CD8-positive, alpha-beta memory T cell (primary cell): Measurements from ENCODE around the gene MAP4K2. TPM values are rescaled to one million over a fixed set of nuclear protein-coding genes. Genes with fewer than 3 reads are reported as not detected.

Source experiments
- CTCF ChIA-PET: fragments of 350-600 bp; sonication (Branson Sonifier 250); formaldehyde crosslinking; loops from one replicate; lab custom pipeline; 2021; ENCODE audit warnings: antibody characterized with exemption; lab: Charles Lee
- POLR2A ChIA-PET: fragments of 350-600 bp; sonication (Branson Sonifier 250); formaldehyde crosslinking; loops from one replicate; lab custom pipeline; 2021; ENCODE audit warnings: antibody characterized with exemption; lab: Charles Lee
- DNase-seq, 5 donors: peaks; one replicate each; pipeline versions ENCODE4 v3.0.0 to v3.0.0-alpha.2; 2020 to 2022; ENCODE audit warnings: mixed read lengths in 1 of 5
- H3K27ac ChIP-seq: one replicate; pipeline ENCODE4 v1.7.0; 2013; ENCODE audit warnings: low read depth, mild to moderate bottlenecking, low read length, moderate library complexity
- H3K27me3 ChIP-seq: 2 replicates; pipeline ENCODE4 v1.7.0; 2013; ENCODE audit warnings: low read length, mild to moderate bottlenecking; ENCODE audit not compliant: insufficient read depth, poor library complexity, severe bottlenecking
- H3K36me3 ChIP-seq: 2 replicates; pipeline ENCODE4 v1.7.0; 2013; ENCODE audit warnings: mild to moderate bottlenecking, low read length, moderate library complexity; ENCODE audit not compliant: insufficient read depth
- H3K4me1 ChIP-seq: 2 replicates; pipeline ENCODE4 v1.7.0; 2013; ENCODE audit warnings: mild to moderate bottlenecking, low read length, moderate library complexity; ENCODE audit not compliant: insufficient read depth
- H3K4me3 ChIP-seq: 2 replicates; pipeline ENCODE4 v1.7.0; 2013; ENCODE audit warnings: mild to moderate bottlenecking, low read length
- H3K9me3 ChIP-seq: 2 replicates; pipeline ENCODE4 v1.7.0; 2013; ENCODE audit warnings: mild to moderate bottlenecking, low read length
- H3K27ac Mint-ChIP-seq, 8 donors: one replicate each; pipeline ENCODE4 v1.8.0; 2020 to 2021; ENCODE audit warnings: mixed read lengths in 8 of 8, mild to moderate bottlenecking in 6 of 8, inconsistent platforms in 3 of 8, moderate library complexity in 3 of 8
- H3K27me3 Mint-ChIP-seq, 2 donors: one replicate each; pipeline ENCODE4 v1.8.0; 2020 to 2021; ENCODE audit warnings: mixed read lengths in 2 of 2, mild to moderate bottlenecking in 1 of 2, moderate library complexity in 1 of 2
- H3K36me3 Mint-ChIP-seq, 3 donors: one replicate each; pipeline ENCODE4 v1.8.0; 2020 to 2021; ENCODE audit warnings: mixed read lengths in 3 of 3, inconsistent platforms in 1 of 3, mild to moderate bottlenecking in 1 of 3
- H3K4me1 Mint-ChIP-seq, 3 donors: one replicate each; pipeline ENCODE4 v1.8.0; 2020 to 2021; ENCODE audit warnings: mixed read lengths in 3 of 3, inconsistent platforms in 1 of 3, mild to moderate bottlenecking in 1 of 3
- H3K4me3 Mint-ChIP-seq, 7 donors: one replicate each; pipeline ENCODE4 v1.8.0; 2020 to 2021; ENCODE audit warnings: mixed read lengths in 7 of 7, mild to moderate bottlenecking in 6 of 7, moderate library complexity in 4 of 7, inconsistent platforms in 2 of 7
- H3K9me3 Mint-ChIP-seq, 5 donors: one replicate each; pipeline ENCODE4 v1.8.0; 2020 to 2022; ENCODE audit warnings: mixed read lengths in 5 of 5, mild to moderate bottlenecking in 3 of 5, moderate library complexity in 2 of 5, inconsistent platforms in 1 of 5
- polyA plus RNA-seq: library from polyadenylated mRNA; unstranded; fragments of 300-500 nt; fragmentation: Illumina TruSeq; gene quantifications from one replicate; pipeline ENCODE4 v1.2.3, GENCODE V29; 2021
- total RNA-seq, 2 experiments: library from RNA; stranded (reverse); gene quantifications; one replicate each; pipeline ENCODE4 v1.2.3, GENCODE V29; 2021

The MAP4K2 gene
- total and polyA plus RNA-seq, 3 experiments from 2014 or later: 39.0 to 55.3 (median 54.8) TPM

DNA sequence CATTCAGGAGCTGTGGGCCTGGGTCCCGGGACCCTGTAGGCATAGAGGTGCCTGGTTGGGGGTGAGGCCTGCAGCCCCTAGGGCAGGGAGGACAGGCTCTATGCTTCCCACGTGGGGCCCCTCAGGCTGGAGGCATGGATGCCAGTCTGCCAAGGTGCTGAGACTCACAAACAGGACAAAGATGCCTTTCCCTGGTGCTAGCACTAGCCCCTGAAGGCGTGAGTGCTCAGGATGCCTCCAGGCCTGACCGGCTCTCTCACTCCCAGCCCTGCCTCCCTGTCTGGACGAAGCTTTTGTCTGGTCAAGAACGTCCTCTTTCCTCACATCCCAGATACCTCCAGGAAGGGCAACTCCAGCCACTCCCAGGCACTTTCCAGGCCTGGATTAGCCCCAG lies 39.3 kb upstream of the MAP4K2 start:
- Mint-ChIP-seq H3K36me3 (peaks cover 0 to 13% (median 0%) of the 10 kb centered on the region in 3 donors), H3K27me3 (no peaks in the 10 kb centered on the region), H3K4me1 (peaks cover 17 to 23% (median 18%) of the 10 kb centered on the region in 3 donors), H3K9me3 (no peaks in the 10 kb centered on the region), H3K27ac (no peak overlapping the region), H3K4me3 (peak overlapping the region in 1 of 7 donors; percentile 54)
- Histone ChIP-seq H3K27me3 (no peaks in the 10 kb centered on the region), H3K36me3 (no peaks in the 10 kb centered on the region), H3K9me3 (no peaks in the 10 kb centered on the region), H3K27ac (peak overlapping the region; percentile 47), H3K4me1 (peaks cover 21% of the 10 kb centered on the region), H3K4me3 (no peak overlapping the region)
- DNase-seq: no peak
- POLR2A ChIA-PET: no interaction called here
- CTCF ChIA-PET: interaction anchor here (1.4 to 32.1 kb wide), 3 partner anchors 21 to 44 kb away, joined by 3 to 1256 read pairs (median 318); partner anchors contain the start of genes EHD1 and MEN1

DNA sequence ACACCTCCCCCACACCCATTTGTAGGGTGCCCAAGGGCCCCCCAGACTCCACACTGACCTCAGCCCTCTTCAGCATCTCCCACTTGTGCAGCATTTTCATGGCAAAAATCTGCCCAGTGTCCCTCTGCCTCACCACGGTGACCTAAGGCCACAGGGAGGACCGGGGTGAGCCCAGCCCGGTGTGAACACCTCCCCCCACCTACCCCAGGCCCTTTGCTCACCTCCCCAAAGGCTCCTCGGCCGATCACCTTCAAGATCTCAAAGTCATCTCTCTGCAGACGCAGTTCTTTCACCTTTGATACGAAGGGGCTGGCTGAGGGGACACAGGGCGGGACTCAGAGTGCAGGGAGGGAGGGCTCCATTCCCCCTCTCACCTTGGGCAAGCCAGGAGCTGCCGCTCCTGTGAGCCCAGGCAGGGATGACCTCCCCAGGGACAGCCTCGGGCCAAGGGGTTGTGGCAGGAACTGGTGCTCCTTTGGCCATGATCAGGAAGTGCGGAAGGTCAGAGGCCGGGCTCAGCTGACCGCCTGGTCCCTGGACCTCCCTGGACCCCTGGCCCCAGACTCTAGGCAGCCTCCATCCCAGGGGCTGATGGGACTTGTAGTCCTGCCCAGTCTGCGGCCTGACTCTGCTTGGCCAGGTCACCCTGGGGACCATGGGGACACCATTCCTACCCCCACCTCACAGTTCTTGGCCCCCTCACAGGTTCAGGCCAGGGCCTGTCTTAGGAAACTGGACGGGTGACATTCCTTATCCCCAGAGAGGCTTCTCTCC lies 38.8 kb upstream of the MAP4K2 start:
- no peak for DNase-seq
- Histone ChIP-seq H3K9me3 (no peaks in the 10 kb centered on the region), H3K27me3 (no peaks in the 10 kb centered on the region), H3K4me1 (peaks cover 15% of the 10 kb centered on the region), H3K36me3 (no peaks in the 10 kb centered on the region), H3K27ac (peak overlapping the region; percentile 47), H3K4me3 (no peak overlapping the region)
- H3K9me3 Mint-ChIP-seq: no peaks in the 10 kb centered on the region
- peaks cover 13 to 18% (median 13%) of the 10 kb centered on the region in 3 donors for H3K4me1 Mint-ChIP-seq
- H3K4me3 Mint-ChIP-seq: no peak overlapping the region
- POLR2A ChIA-PET: no interaction called here
- peak overlapping the region in 1 of 8 donors; percentile 81 for H3K27ac Mint-ChIP-seq
- CTCF ChIA-PET: interaction anchor here (15.6 to 32.1 kb wide), 2 partner anchors 22 to 44 kb away, joined by 318 to 1256 read pairs; partner anchors contain the start of gene EHD1
- H3K27me3 Mint-ChIP-seq: no peaks in the 10 kb centered on the region
- peaks cover 0 to 13% (median 0%) of the 10 kb centered on the region in 3 donors for H3K36me3 Mint-ChIP-seq

DNA sequence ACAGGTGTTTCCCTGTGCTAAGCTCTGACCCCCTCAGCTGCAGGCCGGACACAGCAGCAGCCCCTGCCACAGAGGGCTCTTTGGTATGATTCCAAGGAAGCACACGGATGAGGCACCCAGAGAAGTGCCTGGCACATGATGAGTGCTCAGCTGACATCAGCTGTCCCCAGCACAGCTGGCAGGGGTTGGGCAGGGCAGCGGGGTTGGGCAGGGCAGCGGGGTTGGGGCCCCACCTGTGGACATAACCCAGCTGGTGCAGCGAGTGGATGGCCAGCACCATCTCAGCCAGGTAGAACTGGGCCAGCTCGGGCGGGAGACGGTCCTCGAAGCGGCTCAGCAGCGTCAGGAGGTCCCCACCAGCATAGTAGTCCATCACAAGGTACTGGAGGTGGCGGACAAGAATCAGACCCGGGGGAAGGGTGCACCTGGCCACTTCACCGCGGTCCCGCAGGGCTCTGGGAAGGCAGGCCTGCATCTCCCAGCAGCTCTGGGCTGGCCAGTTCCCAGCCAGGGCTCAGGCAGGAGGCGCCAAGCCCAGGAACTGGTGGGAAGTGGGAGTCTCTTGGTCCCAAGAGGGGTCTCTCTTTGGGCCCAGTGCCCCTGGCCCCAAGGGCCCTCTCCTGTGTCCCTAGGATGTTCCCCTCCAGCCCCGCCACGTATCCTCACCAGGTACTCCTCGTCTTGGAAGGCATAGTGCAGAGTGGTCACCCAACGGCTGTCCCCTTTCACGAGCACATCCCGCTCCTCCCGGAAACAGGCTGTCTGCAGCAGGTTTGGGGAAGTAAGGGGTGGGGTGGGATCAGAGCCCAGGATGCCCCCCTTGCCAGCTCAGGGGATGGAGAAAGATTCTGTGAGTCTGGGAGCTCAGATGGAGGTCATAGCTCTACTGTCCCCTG lies 37.1 kb upstream of the MAP4K2 start:
- Histone ChIP-seq H3K9me3 (no peaks in the 10 kb centered on the region), H3K4me3 (no peak overlapping the region), H3K27me3 (no peaks in the 10 kb centered on the region), H3K27ac (no peak overlapping the region), H3K4me1 (peaks cover 12% of the 10 kb centered on the region), H3K36me3 (no peaks in the 10 kb centered on the region)
- Mint-ChIP-seq H3K9me3 (no peaks in the 10 kb centered on the region), H3K27ac (no peak overlapping the region), H3K4me3 (peak overlapping the region in 1 of 7 donors; percentile 40), H3K27me3 (no peaks in the 10 kb centered on the region), H3K4me1 (peaks cover 9 to 14% (median 11%) of the 10 kb centered on the region in 3 donors), H3K36me3 (peaks cover 0 to 13% (median 0%) of the 10 kb centered on the region in 3 donors)
- ChIA-PET POLR2A (interaction anchor here (1.0 kb wide), 1 partner anchor 74 kb away, joined by 3 read pairs; no protein-coding TSS in a partner anchor), CTCF (interaction anchor here (1.0 to 32.1 kb wide), 3 partner anchors 8 to 174 kb away, joined by 3 to 1256 read pairs (median 4); partner anchors contain the start of genes ARL2 and EHD1)
- DNase-seq: no peak

DNA sequence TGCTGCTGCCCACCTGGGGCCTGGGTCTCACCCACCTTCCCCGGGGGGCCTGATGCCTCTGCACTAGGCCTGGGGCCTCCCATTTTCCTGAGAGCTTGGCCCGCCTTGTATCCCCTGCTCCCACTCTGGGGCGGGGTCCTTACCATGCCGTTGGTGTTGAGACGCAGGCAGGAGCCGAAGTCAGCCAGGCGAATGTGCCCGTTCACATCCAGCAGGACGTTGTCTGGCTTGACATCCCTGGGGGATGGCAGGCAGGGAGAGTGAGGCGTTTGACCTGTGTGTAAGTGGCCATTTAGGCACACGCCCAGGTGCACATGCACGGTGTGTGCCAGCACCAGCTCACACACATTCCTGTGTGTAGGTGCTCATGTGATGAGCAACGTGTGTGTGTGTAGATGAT lies 36.3 kb upstream of the MAP4K2 start:
- Mint-ChIP-seq H3K4me3 (peak overlapping the region in 1 of 7 donors; percentile 40), H3K9me3 (no peaks in the 10 kb centered on the region), H3K36me3 (peaks cover 0 to 15% (median 0%) of the 10 kb centered on the region in 3 donors), H3K4me1 (peaks cover 6 to 12% (median 8%) of the 10 kb centered on the region in 3 donors), H3K27me3 (no peaks in the 10 kb centered on the region), H3K27ac (peak overlapping the region in 2 of 8 donors; percentile 29 to 33)
- ChIA-PET POLR2A (interaction anchor here (1.0 kb wide), 1 partner anchor 74 kb away, joined by 3 read pairs; no protein-coding TSS in a partner anchor), CTCF (interaction anchor here (1.0 to 32.1 kb wide), 3 partner anchors 9 to 175 kb away, joined by 3 to 1256 read pairs (median 4); partner anchors contain the start of genes ARL2 and EHD1)
- DNase-seq: no peak
- H3K4me1 ChIP-seq: peaks cover 10% of the 10 kb centered on the region
- no peaks in the 10 kb centered on the region for H3K36me3 ChIP-seq
- no peaks in the 10 kb centered on the region for H3K27me3 ChIP-seq
- no peaks in the 10 kb centered on the region for H3K9me3 ChIP-seq
- H3K27ac ChIP-seq: no peak overlapping the region
- no peak overlapping the region for H3K4me3 ChIP-seq

DNA sequence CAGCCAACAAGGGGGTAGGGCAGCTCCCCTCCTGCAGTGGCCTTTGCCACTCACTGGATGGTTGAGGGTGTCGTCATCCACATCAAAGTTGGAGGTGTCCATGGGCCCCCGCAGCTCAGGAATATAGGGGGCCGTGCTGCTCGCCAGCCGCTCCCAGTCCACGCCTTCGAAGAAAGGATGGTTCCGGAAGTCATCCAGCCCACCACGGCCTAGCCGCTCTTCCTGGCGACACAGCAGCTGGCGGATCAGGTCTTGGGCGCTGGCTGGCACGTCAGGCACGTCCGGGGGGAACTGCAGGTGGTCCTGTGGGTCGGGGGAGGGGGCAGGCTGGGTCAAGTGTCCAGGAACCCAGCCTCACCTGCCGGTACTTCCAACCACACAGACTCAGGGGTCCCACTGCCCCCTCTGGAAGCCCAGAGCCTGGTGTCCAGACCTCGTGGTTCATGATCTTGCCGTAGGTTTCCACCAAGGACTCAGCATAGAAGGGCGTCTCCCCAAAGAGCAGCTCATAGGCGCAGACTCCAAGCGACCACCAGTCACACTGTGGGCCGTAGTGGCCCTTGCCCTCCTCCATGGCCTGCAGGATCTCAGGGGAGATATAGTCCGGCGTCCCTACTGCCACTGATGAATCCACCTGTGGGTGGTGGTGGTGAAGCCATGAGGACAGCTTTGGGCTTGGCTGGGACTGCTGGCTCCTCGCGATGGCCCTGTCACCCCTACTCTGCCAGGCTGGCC lies 35.8 kb upstream of the MAP4K2 start:
- Mint-ChIP-seq H3K4me1 (peaks cover 2 to 8% (median 6%) of the 10 kb centered on the region in 3 donors), H3K4me3 (no peak overlapping the region), H3K27ac (no peak overlapping the region), H3K36me3 (peaks cover 0 to 15% (median 0%) of the 10 kb centered on the region in 3 donors), H3K27me3 (no peaks in the 10 kb centered on the region), H3K9me3 (no peaks in the 10 kb centered on the region)
- H3K4me1 ChIP-seq: peaks cover 6% of the 10 kb centered on the region
- no peak overlapping the region for H3K27ac ChIP-seq
- POLR2A ChIA-PET: no interaction called here
- CTCF ChIA-PET: interaction anchor here (0.9 to 32.1 kb wide), 2 partner anchors 8 to 47 kb away, joined by 3 to 1256 read pairs; partner anchors contain the start of gene EHD1
- H3K36me3 ChIP-seq: no peaks in the 10 kb centered on the region
- H3K9me3 ChIP-seq: no peaks in the 10 kb centered on the region
- no peak for DNase-seq
- H3K4me3 ChIP-seq: no peak overlapping the region
- H3K27me3 ChIP-seq: no peaks in the 10 kb centered on the region

DNA sequence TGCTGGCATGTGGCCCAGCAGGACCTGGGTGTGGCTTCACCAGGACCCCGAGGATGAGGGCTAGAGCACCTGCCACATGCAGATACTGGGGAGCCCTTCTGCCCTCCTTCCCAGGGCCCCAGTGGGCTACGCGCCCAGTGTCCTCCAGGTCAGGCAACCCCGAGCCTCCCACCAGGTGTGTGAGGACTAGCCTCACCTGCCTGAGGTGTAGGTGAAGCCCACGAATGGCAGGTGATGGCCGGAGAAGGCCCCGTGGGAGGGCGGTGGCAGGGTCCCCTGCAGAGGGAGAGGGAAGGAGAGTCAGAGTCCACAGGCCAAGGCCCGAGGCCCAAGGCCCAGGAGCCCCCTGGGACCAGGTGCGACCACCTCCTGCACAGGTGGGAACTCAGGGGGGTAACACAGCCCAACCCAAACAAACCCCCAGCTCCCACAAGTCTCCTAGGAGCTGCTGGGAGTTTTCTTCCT lies 34.9 kb upstream of the MAP4K2 start:
- no peaks in the 10 kb centered on the region for H3K9me3 ChIP-seq
- H3K9me3 Mint-ChIP-seq: no peaks in the 10 kb centered on the region
- peaks cover 0 to 20% (median 0%) of the 10 kb centered on the region in 3 donors for H3K36me3 Mint-ChIP-seq
- H3K4me1 ChIP-seq: no peaks in the 10 kb centered on the region
- ChIA-PET POLR2A (no interaction called here), CTCF (interaction anchor here (0.9 kb wide), 1 partner anchor 9 kb away, joined by 3 read pairs; no protein-coding TSS in a partner anchor)
- no peaks in the 10 kb centered on the region for H3K27me3 Mint-ChIP-seq
- no peaks in the 10 kb centered on the region for H3K36me3 ChIP-seq
- DNase-seq: no peak
- peaks cover 0 to 2% (median under 1%) of the 10 kb centered on the region in 3 donors for H3K4me1 Mint-ChIP-seq
- H3K4me3 Mint-ChIP-seq: no peak overlapping the region
- H3K27me3 ChIP-seq: no peaks in the 10 kb centered on the region
- no peak overlapping the region for H3K27ac Mint-ChIP-seq
- no peak overlapping the region for H3K27ac ChIP-seq
- H3K4me3 ChIP-seq: no peak overlapping the region
